Esophagus squamous epithelium (tissue), 4 donors: ENCODE data around the gene UAP1.

ENCODE experiments used
- CTCF ChIP-seq, 6 experiments: fragments of 450-650 bp in 4 of 6; fragments of 200-600 bp in 2 of 6; sonication (generic) in 2 of 6; IDR thresholded peaks; one replicate each; pipeline ENCODE4 v1.5.1; 2016 to 2019; ENCODE audit warnings: antibody characterized with exemption in 6 of 6, mild to moderate bottlenecking in 4 of 6, moderate library complexity in 4 of 6
- POLR2A ChIP-seq, 4 donors: fragments of 450-650 bp; IDR thresholded peaks; one replicate each; pipeline ENCODE4 v1.6.1; 2017; ENCODE audit warnings: antibody characterized with exemption in 4 of 4, mild to moderate bottlenecking in 4 of 4, moderate library complexity in 3 of 4

- TF ChIP-seq CTCF (IDR thresholded peaks at IDR 0.05) (no peak), POLR2A (IDR thresholded peaks at IDR 0.05) (no peak)
These were observed 51.3 kb downstream of the UAP1 start for GRCh38 chr1:162612606-162613400.
